ENCODE results near the gene EHBP1L1. TPM values are rescaled to one million over a fixed set of nuclear protein-coding genes. Genes with fewer than 3 reads are reported as not detected.

The EHBP1L1 gene
- total RNA-seq, 2 experiments from 2014 or later: 94.0 to 99.4 TPM

DNA sequence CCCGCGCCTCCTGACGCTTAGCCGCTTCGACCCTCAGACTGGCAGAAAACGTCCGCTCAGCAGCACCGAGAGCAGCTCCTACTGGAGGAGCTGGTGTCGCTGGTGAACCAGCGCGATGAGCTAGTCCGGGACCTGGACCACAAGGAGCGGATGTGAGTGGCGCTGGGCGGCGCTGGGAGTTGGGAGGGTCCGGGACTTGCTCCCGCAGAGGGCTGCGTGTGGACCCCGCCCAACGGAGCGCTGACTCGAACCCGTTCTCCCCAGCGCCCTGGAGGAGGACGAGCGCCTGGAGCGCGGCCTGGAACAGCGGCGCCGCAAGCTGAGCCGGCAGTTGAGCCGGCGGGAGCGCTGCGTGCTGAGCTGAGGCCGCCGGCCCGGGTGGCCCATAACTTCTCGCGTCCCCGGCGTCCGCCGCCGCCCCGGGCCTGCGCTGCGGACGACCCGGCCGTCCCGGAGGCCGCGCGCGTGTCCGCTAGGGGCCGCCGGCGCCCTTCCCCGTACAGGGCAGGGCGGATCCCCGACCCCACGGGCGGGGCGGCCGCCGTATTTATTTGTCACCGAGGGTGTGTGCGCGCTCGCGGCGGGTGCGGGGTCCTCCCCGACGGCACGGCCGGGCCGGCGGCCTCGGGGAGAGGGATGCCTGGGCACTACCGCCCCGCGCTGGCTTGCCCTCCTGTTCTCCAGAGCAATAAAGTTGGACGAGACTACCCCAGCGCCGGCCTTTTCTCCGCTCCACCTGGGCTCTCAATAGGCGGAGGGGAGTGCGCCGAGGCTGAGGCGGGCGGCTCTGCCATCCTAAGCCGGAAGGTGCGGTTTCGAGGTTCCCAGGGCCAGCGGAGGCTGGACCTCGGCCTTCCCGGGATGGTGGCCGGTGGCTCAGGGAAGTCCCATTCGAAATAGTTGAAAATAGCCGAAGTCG, 16.3 kb downstream of the EHBP1L1 start:
- intact Hi-C loops (cut with micrococcal nuclease): no loop called here
- no peak overlapping the region for H3K27ac Mint-ChIP-seq
- no peak for ATAC-seq
- DNase-seq: no peak
- no peaks in the 10 kb centered on the region for H3K9me3 Mint-ChIP-seq
- H3K27me3 Mint-ChIP-seq: no peaks in the 10 kb centered on the region
- H3K4me1 Mint-ChIP-seq (ENCODE audit: low read depth): peaks cover 44% of the 10 kb centered on the region
- peaks cover 15% of the 10 kb centered on the region for H3K36me3 Mint-ChIP-seq (ENCODE audit: low read depth)
- TF ChIP-seq CTCF (IDR thresholded peaks at IDR 0.05): no peak
- ChIA-PET CTCF (interaction anchor here (1.1 to 7.6 kb wide), 10 partner anchors 12 to 222 kb away, joined by 3 to 54 read pairs (median 12); partner anchors contain the start of genes EHBP1L1, FAM89B, MAP3K11 and ZNRD2), POLR2A (interaction anchor here (1.2 to 5.7 kb wide), 9 partner anchors 12 to 52 kb away, joined by 4 to 39 read pairs (median 6); partner anchors contain the start of genes EHBP1L1, FAM89B, MAP3K11 and PCNX3)
- no peak overlapping the region for H3K4me3 Mint-ChIP-seq

- H3K9me3 Mint-ChIP-seq: no peaks in the 10 kb centered on the region
- no peak overlapping the region for H3K4me3 Mint-ChIP-seq
- intact Hi-C loops (cut with micrococcal nuclease): no loop called here
- CTCF ChIA-PET: interaction anchor here (0.6 to 5.3 kb wide), 26 partner anchors 7 to 263 kb away, joined by 3 to 47 read pairs (median 4); partner anchors contain the start of genes EHBP1L1, FAM89B, MAP3K11 and PCNX3
- POLR2A ChIA-PET: interaction anchor here (0.9 to 5.7 kb wide), 12 partner anchors 12 to 54 kb away, joined by 3 to 39 read pairs (median 6); partner anchors contain the start of genes EHBP1L1, FAM89B, MAP3K11 and PCNX3
- peaks cover 36% of the 10 kb centered on the region for H3K4me1 Mint-ChIP-seq (ENCODE audit: low read depth)
- TF ChIP-seq CTCF (IDR thresholded peaks at IDR 0.05): no peak
- H3K27ac Mint-ChIP-seq: no peak overlapping the region
- no peaks in the 10 kb centered on the region for H3K27me3 Mint-ChIP-seq
- ATAC-seq (no peak), DNase-seq (no peak)
- H3K36me3 Mint-ChIP-seq (ENCODE audit: low read depth): peaks cover 14% of the 10 kb centered on the region
Observed at GRCh38 chr11:65592858-65593517, 17.1 kb downstream of the EHBP1L1 start.

DNA sequence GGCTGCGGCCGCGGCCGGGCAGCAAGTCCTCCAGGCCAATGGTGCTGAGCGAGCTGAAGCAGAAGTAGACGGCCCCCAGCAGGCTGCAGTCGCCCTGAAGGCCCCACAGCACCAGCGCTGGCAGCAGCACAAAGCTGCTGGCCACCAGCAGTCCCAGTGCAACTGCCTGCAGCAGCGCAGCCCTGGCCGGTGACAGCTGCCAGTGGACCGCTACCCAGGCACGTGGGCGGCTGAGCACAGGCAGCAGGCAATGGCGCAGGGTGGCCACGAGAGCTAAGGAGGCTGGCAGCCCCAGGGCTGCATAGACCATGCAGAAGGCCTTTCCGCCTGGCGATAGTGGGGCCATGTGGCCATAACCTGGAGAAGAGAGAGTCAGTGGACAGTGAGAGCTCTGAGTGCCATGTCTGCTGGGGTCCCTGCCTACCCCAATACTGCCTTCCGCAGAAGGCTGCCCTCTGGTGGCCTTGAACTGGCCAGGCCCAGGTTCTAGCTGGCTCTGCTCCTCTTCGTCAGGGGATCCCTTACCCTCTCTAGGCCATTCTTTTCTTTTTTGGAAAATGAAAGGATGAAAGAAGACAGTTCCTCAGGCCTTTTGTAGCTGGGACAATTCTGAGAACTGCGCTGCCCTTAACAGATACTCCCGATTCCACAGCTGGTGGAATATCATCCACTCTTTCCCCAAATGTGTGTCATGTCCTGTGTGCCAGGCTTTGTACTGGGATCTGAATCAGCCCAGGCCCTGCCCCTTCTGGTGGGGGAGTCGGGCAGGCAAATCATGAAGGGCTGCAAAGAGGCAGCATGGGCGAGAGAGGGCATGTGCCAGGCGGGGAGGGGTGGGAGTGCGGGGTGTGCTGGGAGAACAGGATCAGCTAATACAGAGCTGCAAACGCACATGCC, 17.9 kb downstream of the EHBP1L1 start:
- H3K4me1 Mint-ChIP-seq (ENCODE audit: low read depth): peaks cover 29% of the 10 kb centered on the region
- no peak overlapping the region for H3K27ac Mint-ChIP-seq
- ChIA-PET CTCF (interaction anchor here (0.6 to 5.3 kb wide), 28 partner anchors 8 to 264 kb away, joined by 3 to 47 read pairs (median 4); partner anchors contain the start of genes EHBP1L1, FAM89B, MAP3K11 and PCNX3), POLR2A (interaction anchor here (0.7 to 5.7 kb wide), 16 partner anchors 11 to 94 kb away, joined by 3 to 39 read pairs (median 6); partner anchors contain the start of genes EHBP1L1, FAM89B, MALAT1 and MAP3K11)
- H3K4me3 Mint-ChIP-seq: no peak overlapping the region
- H3K27me3 Mint-ChIP-seq: no peaks in the 10 kb centered on the region
- DNase-seq: peak; percentile 73
- peak; percentile 80 for TF ChIP-seq CTCF (IDR thresholded peaks at IDR 0.05)
- ATAC-seq: peak; percentile 24
- peaks cover 14% of the 10 kb centered on the region for H3K36me3 Mint-ChIP-seq (ENCODE audit: low read depth)
- no peaks in the 10 kb centered on the region for H3K9me3 Mint-ChIP-seq
- intact Hi-C loops (cut with micrococcal nuclease): loop anchor here (2.0 kb wide), 1 partner anchor 15 kb away; no protein-coding TSS in a partner anchor

GRCh38 chr11:65595131-65595530, 19.3 kb downstream of the EHBP1L1 start:
- peak; percentile 11 for ATAC-seq
- H3K27ac Mint-ChIP-seq: no peak overlapping the region

More at GRCh38 chr11:65595131-65595530, 19.3 kb downstream of the EHBP1L1 start:
- H3K4me1 Mint-ChIP-seq (ENCODE audit: low read depth): peaks cover 16% of the 10 kb centered on the region
- peaks cover 11% of the 10 kb centered on the region for H3K36me3 Mint-ChIP-seq (ENCODE audit: low read depth)
- no peaks in the 10 kb centered on the region for H3K9me3 Mint-ChIP-seq
- intact Hi-C loops (cut with micrococcal nuclease): loop anchor here (2.0 kb wide), 1 partner anchor 14 kb away; no protein-coding TSS in a partner anchor
- ChIA-PET POLR2A (interaction anchor here (0.6 to 5.7 kb wide), 8 partner anchors 8 to 55 kb away, joined by 3 to 39 read pairs (median 6); partner anchors contain the start of genes EHBP1L1, MAP3K11 and PCNX3), CTCF (interaction anchor here (1.4 to 5.3 kb wide), 6 partner anchors 9 to 185 kb away, joined by 3 to 47 read pairs (median 18); partner anchors contain the start of gene MAP3K11)
- no peak overlapping the region for H3K4me3 Mint-ChIP-seq
- H3K27me3 Mint-ChIP-seq: no peaks in the 10 kb centered on the region
- DNase-seq: no peak
- no peak for TF ChIP-seq CTCF (IDR thresholded peaks at IDR 0.05)

All from activated CD8-positive, alpha-beta T cell treated with anti-CD3 and anti-CD28 coated beads for 36 hours (primary cell).